Smooth muscle cell (in vitro differentiated cells): ENCODE results near the gene RNF208. TPM values are rescaled to one million over a fixed set of nuclear protein-coding genes. Genes with fewer than 3 reads are reported as not detected.

Experiments
- DNase-seq: peaks from one replicate; lab custom pipeline; 2025; ENCODE audit not compliant: unreplicated experiment; lab: John Stamatoyannopoulos, UW
- H2AFZ ChIP-seq: fragments of 200-600 bp; sonication (generic); 2 replicates; pipeline ENCODE4 v1.6.0; 2016; ENCODE audit warnings: antibody characterized with exemption, low read depth, mild to moderate bottlenecking
- H3F3A ChIP-seq: fragments of 200-600 bp; sonication (generic); 2 replicates; pipeline ENCODE4 v1.6.0; 2017; ENCODE audit warnings: antibody characterized with exemption, low read depth
- H3K27ac ChIP-seq: fragments of 200-600 bp; sonication (generic); 2 replicates; pipeline ENCODE4 v1.5.1; 2016; ENCODE audit warnings: low read depth, mild to moderate bottlenecking
- H3K27me3 ChIP-seq: fragments of 200-600 bp; sonication (generic); 2 replicates; pipeline ENCODE4 v1.6.1; 2016; ENCODE audit warnings: low read depth, mild to moderate bottlenecking
- H3K36me3 ChIP-seq: fragments of 200-600 bp; sonication (generic); 2 replicates; pipeline ENCODE4 v1.5.1; 2016; ENCODE audit warnings: low read depth
- H3K4me1 ChIP-seq: fragments of 200-600 bp; sonication (generic); 2 replicates; pipeline ENCODE4 v1.5.1; 2016; ENCODE audit warnings: low read depth
- H3K4me2 ChIP-seq: fragments of 200-600 bp; sonication (generic); 2 replicates; pipeline ENCODE4 v1.6.0; 2016; ENCODE audit warnings: mild to moderate bottlenecking
- H3K4me3 ChIP-seq: fragments of 200-600 bp; sonication (generic); 2 replicates; pipeline ENCODE4 v1.5.1; 2016; ENCODE audit warnings: mild to moderate bottlenecking
- H3K79me2 ChIP-seq: fragments of 200-600 bp; sonication (generic); 2 replicates; pipeline ENCODE4 v1.6.0; 2016; ENCODE audit warnings: low read depth, mild to moderate bottlenecking
- H3K9ac ChIP-seq: fragments of 200-600 bp; sonication (generic); 2 replicates; pipeline ENCODE4 v1.6.0; 2016; ENCODE audit warnings: low read depth
- H3K9me3 ChIP-seq: fragments of 200-600 bp; sonication (generic); replicated peaks from 2 replicates; pipeline ENCODE4 v1.5.1; 2016; ENCODE audit warnings: low read depth
- H4K20me1 ChIP-seq: fragments of 200-600 bp; sonication (generic); 2 replicates; pipeline ENCODE4 v1.6.0; 2016; ENCODE audit warnings: low read depth
- WGBS: methylation state at CpG from one replicate; pipeline ENCODE4 v1.1.7; 2016; ENCODE audit warnings: low lambda C conversion rate; 5-methylcytosine and 5-hydroxymethylcytosine counted together
- polyA plus RNA-seq: library from polyadenylated mRNA; unstranded; fragments of >200 nt; fragmentation: Nextera tagmentation; extraction: Ambion mirVana; gene quantifications from 2 replicates; pipeline ENCODE4 v1.2.1, GENCODE V29; 2016
- total RNA-seq: library from RNA; depleted of rRNA; stranded (reverse); fragments of >200 nt; gene quantifications from 2 replicates; pipeline ENCODE4 v1.2.3, GENCODE V29; 2014
- TF ChIP-seq, protein P1 (sequence below): fragments of 200-600 bp; sonication (generic); IDR thresholded peaks from 2 replicates; pipeline ENCODE4 v1.5.1; 2017; ENCODE audit warnings: borderline replicate concordance, mild to moderate bottlenecking, antibody characterized with exemption; ENCODE audit not compliant: insufficient read depth, poor library complexity, severe bottlenecking

Gene RNF208
- total and polyA plus RNA-seq, 2 experiments from 2014 or later = 0.36 to 1.4 TPM

DNA sequence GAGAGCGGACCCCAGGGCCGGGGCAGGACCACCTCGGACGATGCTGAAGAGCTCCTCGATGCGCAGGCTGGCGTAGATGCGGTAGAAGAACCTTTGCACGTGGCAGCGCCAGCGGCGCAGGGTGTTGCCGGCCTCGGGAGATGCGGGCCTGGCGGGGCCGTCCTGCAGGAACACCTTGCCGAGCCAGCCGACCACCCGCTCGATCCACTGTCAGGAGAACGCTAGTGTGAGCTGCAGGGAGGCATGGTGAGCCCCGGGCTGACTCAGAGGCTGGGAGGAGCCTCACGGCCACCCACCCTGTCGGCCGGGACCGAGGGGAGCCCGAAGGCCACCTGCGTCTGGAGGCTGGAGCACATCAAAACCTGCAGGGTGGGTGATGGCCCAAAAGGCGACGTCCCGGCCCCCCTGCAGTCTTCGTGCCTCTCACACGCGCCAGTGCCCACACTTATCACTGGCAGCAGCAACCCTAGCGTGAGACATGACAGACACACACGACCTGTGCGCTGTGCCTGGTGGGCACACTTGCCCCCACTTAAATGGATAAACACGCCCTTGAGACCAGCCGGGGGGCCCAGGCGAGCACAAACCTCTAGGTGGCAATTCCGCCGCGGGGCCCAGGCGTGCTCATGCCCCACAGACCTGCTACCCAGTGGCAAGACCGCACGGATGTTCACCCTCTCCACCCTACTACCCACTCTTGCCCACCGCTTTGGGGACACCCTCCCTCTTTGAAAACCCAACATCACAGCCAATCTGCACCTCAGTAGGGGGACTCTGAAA is 37.0 kb downstream of the RNF208 start:
- Histone ChIP-seq H3K27me3 (no peaks in the 10 kb centered on the region), H4K20me1 (peaks cover 9% of the 10 kb centered on the region), H3K36me3 (no peaks in the 10 kb centered on the region), H3K4me2 (no peak overlapping the region), H2AFZ (no peak overlapping the region), H3K4me3 (no peak overlapping the region), H3K9me3 (no peaks in the 10 kb centered on the region), H3K9ac (no peak overlapping the region), H3F3A (peaks cover 9% of the 10 kb centered on the region), H3K27ac (no peak overlapping the region), H3K4me1 (peaks cover 18% of the 10 kb centered on the region), H3K79me2 (peaks cover 27% of the 10 kb centered on the region)
- no peak for DNase-seq
- 95% methylated on average over 44 of the region's 48 CpGs for WGBS
- TF ChIP-seq, protein P1, sequence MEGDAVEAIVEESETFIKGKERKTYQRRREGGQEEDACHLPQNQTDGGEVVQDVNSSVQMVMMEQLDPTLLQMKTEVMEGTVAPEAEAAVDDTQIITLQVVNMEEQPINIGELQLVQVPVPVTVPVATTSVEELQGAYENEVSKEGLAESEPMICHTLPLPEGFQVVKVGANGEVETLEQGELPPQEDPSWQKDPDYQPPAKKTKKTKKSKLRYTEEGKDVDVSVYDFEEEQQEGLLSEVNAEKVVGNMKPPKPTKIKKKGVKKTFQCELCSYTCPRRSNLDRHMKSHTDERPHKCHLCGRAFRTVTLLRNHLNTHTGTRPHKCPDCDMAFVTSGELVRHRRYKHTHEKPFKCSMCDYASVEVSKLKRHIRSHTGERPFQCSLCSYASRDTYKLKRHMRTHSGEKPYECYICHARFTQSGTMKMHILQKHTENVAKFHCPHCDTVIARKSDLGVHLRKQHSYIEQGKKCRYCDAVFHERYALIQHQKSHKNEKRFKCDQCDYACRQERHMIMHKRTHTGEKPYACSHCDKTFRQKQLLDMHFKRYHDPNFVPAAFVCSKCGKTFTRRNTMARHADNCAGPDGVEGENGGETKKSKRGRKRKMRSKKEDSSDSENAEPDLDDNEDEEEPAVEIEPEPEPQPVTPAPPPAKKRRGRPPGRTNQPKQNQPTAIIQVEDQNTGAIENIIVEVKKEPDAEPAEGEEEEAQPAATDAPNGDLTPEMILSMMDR = no peak

DNA sequence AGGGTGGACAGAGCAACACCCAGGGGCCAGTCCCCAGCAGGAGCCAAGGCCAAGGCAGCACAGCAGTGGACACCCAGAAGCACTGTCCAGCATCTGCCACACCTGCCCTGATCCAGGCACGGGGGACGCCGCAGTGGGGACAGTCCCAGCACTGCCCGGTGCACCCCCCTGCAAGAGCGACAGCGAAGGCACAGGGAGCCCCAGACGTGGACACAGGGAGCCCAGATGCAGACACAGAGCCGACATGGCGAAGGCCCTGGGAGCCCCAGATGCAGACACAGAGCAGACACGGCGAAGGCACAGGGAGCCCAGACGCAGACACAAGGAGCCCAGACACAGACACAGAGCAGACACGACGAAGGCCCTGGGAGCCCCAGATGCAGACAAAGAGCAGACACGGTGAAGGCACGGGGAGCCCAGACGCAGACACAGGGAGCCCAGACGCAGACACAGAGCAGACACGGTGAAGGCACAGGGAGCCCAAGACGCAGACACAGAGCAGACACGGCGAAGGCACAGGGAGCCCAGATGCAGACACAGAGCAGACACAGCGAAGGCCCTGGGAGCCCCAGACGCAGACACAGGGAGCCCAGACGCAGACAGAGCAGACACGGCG is 38.0 kb downstream of the RNF208 start:
- Histone ChIP-seq H3F3A (no peaks in the 10 kb centered on the region), H3K9me3 (no peaks in the 10 kb centered on the region), H3K27me3 (no peaks in the 10 kb centered on the region), H3K27ac (no peak overlapping the region), H3K4me1 (peaks cover 12% of the 10 kb centered on the region), H3K4me3 (no peak overlapping the region), H3K4me2 (no peak overlapping the region), H4K20me1 (no peaks in the 10 kb centered on the region), H3K79me2 (peaks cover 26% of the 10 kb centered on the region), H3K9ac (no peak overlapping the region), H3K36me3 (no peaks in the 10 kb centered on the region), H2AFZ (no peak overlapping the region)
- WGBS = 96% methylated on average over 25 of the region's 27 CpGs
- TF ChIP-seq, protein P1 = no peak
- DNase-seq = no peak

DNA sequence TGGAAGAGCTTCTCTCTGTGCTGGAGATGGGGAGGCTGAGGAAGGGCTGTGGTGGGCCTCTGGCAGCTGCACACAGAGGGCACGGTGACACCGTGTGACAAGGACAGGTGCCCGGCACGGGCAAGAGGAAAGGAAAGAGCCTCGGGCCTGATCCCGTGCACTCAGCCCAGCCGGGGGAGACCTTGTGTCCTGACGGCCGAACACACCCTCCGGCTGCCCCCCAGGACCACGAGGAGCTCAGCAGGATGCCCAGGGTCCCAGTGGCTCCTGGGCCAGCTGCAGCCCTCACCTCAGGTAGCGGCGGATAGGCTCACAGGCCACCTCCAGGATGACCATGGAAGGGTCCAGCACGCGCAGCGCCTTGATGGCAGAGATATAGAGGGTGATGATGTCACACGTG is 39.2 kb downstream of the RNF208 start:
- H3K4me1 ChIP-seq = peaks cover 12% of the 10 kb centered on the region
- no peaks in the 10 kb centered on the region for H4K20me1 ChIP-seq
- no peaks in the 10 kb centered on the region for H3K36me3 ChIP-seq
- H3F3A ChIP-seq = no peaks in the 10 kb centered on the region
- 95% methylated on average over 17 of the region's 17 CpGs for WGBS
- no peak overlapping the region for H3K4me3 ChIP-seq
- H3K27me3 ChIP-seq = no peaks in the 10 kb centered on the region
- DNase-seq = no peak
- no peak overlapping the region for H2AFZ ChIP-seq
- no peak overlapping the region for H3K9ac ChIP-seq
- no peaks in the 10 kb centered on the region for H3K9me3 ChIP-seq
- no peak overlapping the region for H3K4me2 ChIP-seq
- H3K27ac ChIP-seq = no peak overlapping the region
- H3K79me2 ChIP-seq = peaks cover 21% of the 10 kb centered on the region
- TF ChIP-seq, protein P1 = no peak
